IMR-90 (cell line): Measurements from ENCODE around the gene VPS37C. TPM values are rescaled to one million over a fixed set of nuclear protein-coding genes. Genes with fewer than 3 reads are reported as not detected.

Experiments used
- ATAC-seq: fragments of 200-7000 bp; cut with Tn5 transposase; 2 replicates; pipeline ENCODE4 v1.9.1; 2020; ENCODE audit warnings: low read depth, mild to moderate bottlenecking, moderate library complexity
- BruUV-seq: library from RNA; stranded (reverse); fragments of 400-500 nt; replicated peaks from 2 replicates; lab custom pipeline; 2021; lab: Mats Ljungman, UMichigan
- CTCF ChIA-PET: fragments of 300-600 bp; formaldehyde crosslinking; extraction: SDS; loops from one replicate; lab custom pipeline; 2021; ENCODE audit warnings: antibody characterized with exemption; lab: Yijun Ruan, JAX
- POLR2A ChIA-PET: fragments of 300-600 bp; sonication (Branson Sonifier 250); formaldehyde crosslinking; loops from one replicate; lab custom pipeline; 2022; ENCODE audit warnings: antibody characterized with exemption; ENCODE audit not compliant: unreplicated experiment; lab: Charles Lee
- DNase-seq: peaks from one replicate; pipeline ENCODE4 v3.0.0; 2013
- H2AFZ ChIP-seq: replicated peaks from 2 replicates; pipeline ENCODE3; 2013; ENCODE audit warnings: low read length, mild to moderate bottlenecking; ENCODE audit not compliant: poor library complexity
- H2AK5ac ChIP-seq: 2 replicates; pipeline ENCODE4 v1.6.1; 2013; ENCODE audit warnings: low read depth, low read length, inconsistent platforms
- H2AK9ac ChIP-seq: replicated peaks from 2 replicates; pipeline ENCODE3; 2013; ENCODE audit warnings: mild to moderate bottlenecking, low read depth, low read length, moderate library complexity; ENCODE audit not compliant: poor library complexity
- H2BK120ac ChIP-seq: 2 replicates; pipeline ENCODE4 v1.6.1; 2013; ENCODE audit warnings: low read depth, low read length, inconsistent platforms
- H2BK15ac ChIP-seq: 3 replicates; pipeline ENCODE4 v1.6.1; 2013; ENCODE audit warnings: low read depth, low read length, inconsistent platforms
- H2BK20ac ChIP-seq: 2 replicates; pipeline ENCODE4 v1.6.1; 2013; ENCODE audit warnings: low read depth, mild to moderate bottlenecking, inconsistent platforms, low read length, moderate library complexity
- H2BK5ac ChIP-seq: 2 replicates; pipeline ENCODE4 v1.6.1; 2013; ENCODE audit warnings: mild to moderate bottlenecking, low read depth, low read length, inconsistent platforms; ENCODE audit not compliant: poor library complexity, severe bottlenecking
- H3K14ac ChIP-seq: replicated peaks from 2 replicates; pipeline ENCODE4 v1.6.1; 2013; ENCODE audit warnings: low read depth, low read length, inconsistent platforms
- H3K18ac ChIP-seq: 2 replicates; pipeline ENCODE4 v1.6.1; 2013; ENCODE audit warnings: low read depth, low read length, control low read depth
- H3K23ac ChIP-seq: 2 replicates; pipeline ENCODE4 v1.6.1; 2013; ENCODE audit warnings: low read depth, low read length, inconsistent platforms
- H3K27ac ChIP-seq: 2 replicates; pipeline ENCODE4 v1.5.1; 2013; ENCODE audit warnings: mild to moderate bottlenecking, control low read depth, low read length; ENCODE audit not compliant: insufficient read depth
- H3K27me3 ChIP-seq: 2 replicates; pipeline ENCODE4 v1.6.1; 2013; ENCODE audit warnings: low read length; ENCODE audit not compliant: control insufficient read depth, insufficient read depth
- H3K36me3 ChIP-seq: 2 replicates; pipeline ENCODE4 v1.6.1; 2013; ENCODE audit warnings: low read length, mixed read lengths; ENCODE audit not compliant: control insufficient read depth, insufficient read depth
- H3K4ac ChIP-seq: 2 replicates; pipeline ENCODE4 v1.6.1; 2013; ENCODE audit warnings: low read depth, low read length, inconsistent platforms
- H3K4me1 ChIP-seq: 2 replicates; pipeline ENCODE4 v1.6.1; 2013; ENCODE audit warnings: low read length, mixed read lengths; ENCODE audit not compliant: control insufficient read depth, insufficient read depth
- H3K4me2 ChIP-seq: 2 replicates; pipeline ENCODE4 v1.6.1; 2013; ENCODE audit warnings: low read depth, mild to moderate bottlenecking, control low read depth, low read length, moderate library complexity
- H3K4me3 ChIP-seq: 2 replicates; pipeline ENCODE4 v1.5.1; 2013; ENCODE audit warnings: low read depth, mild to moderate bottlenecking, control low read depth, low read length, moderate library complexity; ENCODE audit not compliant: insufficient read depth
- H3K56ac ChIP-seq: 2 replicates; pipeline ENCODE4 v1.6.1; 2013; ENCODE audit warnings: low read length, inconsistent platforms; ENCODE audit not compliant: insufficient read depth; ENCODE audit errors: extremely low read depth
- H3K79me1 ChIP-seq, 2 experiments: 2 replicates each; pipeline ENCODE4 v1.6.1; 2013; ENCODE audit warnings: low read length in 2 of 2, inconsistent platforms in 1 of 2, low read depth in 1 of 2
- H3K9ac ChIP-seq: 2 replicates; pipeline ENCODE4 v1.6.1; 2013; ENCODE audit warnings: low read depth, low read length, control low read depth
- H3K9me1 ChIP-seq: 2 replicates; pipeline ENCODE4 v1.6.1; 2013; ENCODE audit warnings: low read length, inconsistent platforms; ENCODE audit not compliant: insufficient read depth
- H3K9me3 ChIP-seq: 2 replicates; pipeline ENCODE4 v1.6.1; 2013; ENCODE audit warnings: low read length; ENCODE audit not compliant: control insufficient read depth, insufficient read depth
- H4K20me1 ChIP-seq: 2 replicates; pipeline ENCODE4 v1.6.1; 2013; ENCODE audit warnings: low read length, inconsistent platforms; ENCODE audit not compliant: insufficient read depth
- H4K5ac ChIP-seq: 2 replicates; pipeline ENCODE4 v1.6.1; 2013; ENCODE audit warnings: mild to moderate bottlenecking, low read depth, low read length, control low read depth
- H4K8ac ChIP-seq, 2 experiments: 2 replicates each; pipeline ENCODE4 v1.6.1; 2013; ENCODE audit warnings: low read depth in 2 of 2, low read length in 2 of 2, control low read depth in 1 of 2, inconsistent platforms in 1 of 2
- H4K91ac ChIP-seq: 2 replicates; pipeline ENCODE4 v1.6.1; 2013; ENCODE audit warnings: low read depth, low read length, inconsistent platforms; ENCODE audit not compliant: insufficient read depth
- BHLHE40 ChIP-seq: fragments of 150-350 bp; IDR thresholded peaks from 2 replicates; pipeline ENCODE4 v1.6.1; 2016; ENCODE audit warnings: mild to moderate bottlenecking, low read depth, low read length
- CEBPB ChIP-seq: IDR thresholded peaks from 2 replicates; pipeline ENCODE4 v1.6.1; 2012; ENCODE audit warnings: low read depth, low read length, improper control_type of control experiment
- CHD1 ChIP-seq: IDR thresholded peaks from 2 replicates; pipeline ENCODE4 v1.6.1; 2012; ENCODE audit warnings: low read depth, low read length, improper control_type of control experiment
- FOS ChIP-seq: fragments of 150-350 bp; IDR thresholded peaks from 2 replicates; pipeline ENCODE4 v1.6.1; 2016; ENCODE audit warnings: low read depth, low read length
- MAFK ChIP-seq: IDR thresholded peaks from 2 replicates; pipeline ENCODE4 v1.6.1; 2012; ENCODE audit warnings: low read depth, low read length, improper control_type of control experiment
- MAZ ChIP-seq: IDR thresholded peaks from 2 replicates; pipeline ENCODE4 v1.6.1; 2012; ENCODE audit warnings: low read depth, mild to moderate bottlenecking, low read length, improper control_type of control experiment, moderate library complexity, borderline replicate concordance
- MXI1 ChIP-seq: IDR thresholded peaks from 2 replicates; pipeline ENCODE4 v1.6.1; 2012; ENCODE audit warnings: low read depth, mild to moderate bottlenecking, low read length, moderate library complexity, borderline replicate concordance
- NFE2L2 ChIP-seq: fragments of 150-350 bp; IDR thresholded peaks from 2 replicates; pipeline ENCODE4 v1.6.1; 2016; ENCODE audit warnings: low read depth, mild to moderate bottlenecking, low read length
- POLR2A ChIP-seq: IDR thresholded peaks from 2 replicates; pipeline ENCODE4 v1.6.1; 2012; ENCODE audit warnings: mild to moderate bottlenecking, low read depth, low read length
- RAD21 ChIP-seq: IDR thresholded peaks from 2 replicates; pipeline ENCODE4 v1.6.1; 2012; ENCODE audit warnings: low read length, improper control_type of control experiment
- RCOR1 ChIP-seq: IDR thresholded peaks from 2 replicates; pipeline ENCODE4 v1.6.1; 2012; ENCODE audit warnings: mild to moderate bottlenecking, low read length, improper control_type of control experiment; ENCODE audit not compliant: insufficient replicate concordance
- RFX5 ChIP-seq: IDR thresholded peaks from 2 replicates; pipeline ENCODE4 v1.8.0; 2012; ENCODE audit warnings: low read depth, mild to moderate bottlenecking, low read length, moderate library complexity
- SMC3 ChIP-seq: fragments of 150-350 bp; IDR thresholded peaks from 2 replicates; pipeline ENCODE4 v1.6.1; 2016; ENCODE audit warnings: low read depth, mild to moderate bottlenecking, antibody characterized with exemption, low read length, moderate library complexity
- WGBS, 2 experiments: methylation state at CpG; one replicate each; pipeline versions ENCODE4 v1.1.5 to v1.1.7; 2013; ENCODE audit warnings: missing lambda C conversion rate in 2 of 2; ENCODE audit not compliant: insufficient read length in 1 of 2; ENCODE audit errors: extremely low coverage in 2 of 2; 5-methylcytosine and 5-hydroxymethylcytosine counted together
- dilution Hi-C: fragments of 300-500 bp; cut with HindIII; formaldehyde crosslinking; loops from one replicate; pipeline ENCODE4 v1.14.3; 2018; ENCODE audit warnings: low sequenced_read_pairs; ENCODE audit not compliant: unreplicated experiment
- in situ Hi-C: fragments of 300-500 bp; cut with MboI; formaldehyde crosslinking; loops from 3 replicates; pipeline ENCODE4 v1.14.3; 2019; ENCODE audit warnings: low sequenced_read_pairs, inconsistent platforms, mixed read lengths
- intact Hi-C: fragments of 100-400 bp; cut with micrococcal nuclease; formaldehyde crosslinking; loops from 2 replicates; pipeline ENCODE4 v1.10.0; 2022
- polyA plus RNA-seq, 3 experiments: library from polyadenylated mRNA; depleted of rRNA; stranded (reverse); fragments of >200 nt; gene quantifications; 2 replicates each; pipeline ENCODE4 v1.2.3, GENCODE V29; 2012; ENCODE audit warnings: low replicate concordance in 1 of 3
- total RNA-seq: library from RNA; depleted of rRNA; stranded (reverse); fragments of >200 nt; gene quantifications from 2 replicates; pipeline ENCODE4 v1.2.3, GENCODE V29; 2012
- TF ChIP-seq, protein P1 (sequence below): fragments of 150-350 bp; IDR thresholded peaks from 2 replicates; pipeline ENCODE4 v1.6.1; 2017; ENCODE audit warnings: mild to moderate bottlenecking, antibody characterized with exemption, low read length, low read depth
- TF ChIP-seq, protein P2 (sequence below): fragments of 150-350 bp; IDR thresholded peaks from 2 replicates; pipeline ENCODE4 v1.6.1; 2016; ENCODE audit warnings: low read depth, mild to moderate bottlenecking, low read length, moderate library complexity, borderline replicate concordance
- TF ChIP-seq, protein P3 (sequence below): conservative IDR thresholded peaks from 2 replicates; pipeline ENCODE4 v1.5.1; 2012; ENCODE audit warnings: mild to moderate bottlenecking, low read depth, low read length, improper control_type of control experiment

The VPS37C gene
- total and polyA plus RNA-seq, 2 of the 4 experiments (the other 2 are of a cell fraction), result 3.2 to 13.2 TPM

- CTCF ChIA-PET, result no interaction called here
- in situ Hi-C loops, result no loop called here
Observed at GRCh38 chr11:61114913-61115312, 46.3 kb downstream of the VPS37C start.

More at GRCh38 chr11:61114913-61115312, 46.3 kb downstream of the VPS37C start:
- Histone ChIP-seq H3K14ac (no peak overlapping the region), H3K4me3 (no peak overlapping the region), H4K8ac (no peak overlapping the region), H3K4ac (no peak overlapping the region), H4K5ac (no peak overlapping the region), H3K18ac (no peak overlapping the region), H2AK9ac (no peak overlapping the region), H2BK15ac (no peak overlapping the region), H3K56ac (no peak overlapping the region), H2AK5ac (no peak overlapping the region), H3K27ac (no peak overlapping the region), H3K9ac (no peak overlapping the region), H2BK120ac (no peak overlapping the region), H3K27me3 (peaks cover 44% of the 10 kb centered on the region), H2BK20ac (no peak overlapping the region), H4K20me1 (no peaks in the 10 kb centered on the region), H2BK5ac (no peak overlapping the region), H3K9me3 (no peaks in the 10 kb centered on the region), H3K79me1 (no peaks in the 10 kb centered on the region), H3K4me1 (no peaks in the 10 kb centered on the region), H3K36me3 (no peaks in the 10 kb centered on the region), H3K9me1 (no peaks in the 10 kb centered on the region), H3K23ac (no peak overlapping the region), H2AFZ (no peak overlapping the region), H3K4me2 (no peak overlapping the region), H4K91ac (no peak overlapping the region)
- dilution Hi-C loops (no loop called here), intact Hi-C loops (no loop called here)
- WGBS, 2 experiments, result 82% methylated on average over 2 of the region's 8 CpGs; no CpG with 5 or more reads in 1 of the 2 experiments
- POLR2A ChIA-PET, result no interaction called here
- ATAC-seq (no peak), DNase-seq (no peak)
- no TSS peak for BruUV-seq
- TF ChIP-seq MXI1 (no peak), NFE2L2 (no peak), RCOR1 (no peak), RAD21 (no peak), BHLHE40 (no peak), CHD1 (no peak), SMC3 (no peak), CEBPB (no peak), MAFK (no peak), MAZ (no peak), FOS (no peak), RFX5 (no peak), POLR2A (no peak)
- TF ChIP-seq, protein P1, sequence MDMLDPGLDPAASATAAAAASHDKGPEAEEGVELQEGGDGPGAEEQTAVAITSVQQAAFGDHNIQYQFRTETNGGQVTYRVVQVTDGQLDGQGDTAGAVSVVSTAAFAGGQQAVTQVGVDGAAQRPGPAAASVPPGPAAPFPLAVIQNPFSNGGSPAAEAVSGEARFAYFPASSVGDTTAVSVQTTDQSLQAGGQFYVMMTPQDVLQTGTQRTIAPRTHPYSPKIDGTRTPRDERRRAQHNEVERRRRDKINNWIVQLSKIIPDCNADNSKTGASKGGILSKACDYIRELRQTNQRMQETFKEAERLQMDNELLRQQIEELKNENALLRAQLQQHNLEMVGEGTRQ, result no peak
- TF ChIP-seq, protein P2, sequence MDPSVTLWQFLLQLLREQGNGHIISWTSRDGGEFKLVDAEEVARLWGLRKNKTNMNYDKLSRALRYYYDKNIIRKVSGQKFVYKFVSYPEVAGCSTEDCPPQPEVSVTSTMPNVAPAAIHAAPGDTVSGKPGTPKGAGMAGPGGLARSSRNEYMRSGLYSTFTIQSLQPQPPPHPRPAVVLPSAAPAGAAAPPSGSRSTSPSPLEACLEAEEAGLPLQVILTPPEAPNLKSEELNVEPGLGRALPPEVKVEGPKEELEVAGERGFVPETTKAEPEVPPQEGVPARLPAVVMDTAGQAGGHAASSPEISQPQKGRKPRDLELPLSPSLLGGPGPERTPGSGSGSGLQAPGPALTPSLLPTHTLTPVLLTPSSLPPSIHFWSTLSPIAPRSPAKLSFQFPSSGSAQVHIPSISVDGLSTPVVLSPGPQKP, result no peak
- TF ChIP-seq, protein P3, sequence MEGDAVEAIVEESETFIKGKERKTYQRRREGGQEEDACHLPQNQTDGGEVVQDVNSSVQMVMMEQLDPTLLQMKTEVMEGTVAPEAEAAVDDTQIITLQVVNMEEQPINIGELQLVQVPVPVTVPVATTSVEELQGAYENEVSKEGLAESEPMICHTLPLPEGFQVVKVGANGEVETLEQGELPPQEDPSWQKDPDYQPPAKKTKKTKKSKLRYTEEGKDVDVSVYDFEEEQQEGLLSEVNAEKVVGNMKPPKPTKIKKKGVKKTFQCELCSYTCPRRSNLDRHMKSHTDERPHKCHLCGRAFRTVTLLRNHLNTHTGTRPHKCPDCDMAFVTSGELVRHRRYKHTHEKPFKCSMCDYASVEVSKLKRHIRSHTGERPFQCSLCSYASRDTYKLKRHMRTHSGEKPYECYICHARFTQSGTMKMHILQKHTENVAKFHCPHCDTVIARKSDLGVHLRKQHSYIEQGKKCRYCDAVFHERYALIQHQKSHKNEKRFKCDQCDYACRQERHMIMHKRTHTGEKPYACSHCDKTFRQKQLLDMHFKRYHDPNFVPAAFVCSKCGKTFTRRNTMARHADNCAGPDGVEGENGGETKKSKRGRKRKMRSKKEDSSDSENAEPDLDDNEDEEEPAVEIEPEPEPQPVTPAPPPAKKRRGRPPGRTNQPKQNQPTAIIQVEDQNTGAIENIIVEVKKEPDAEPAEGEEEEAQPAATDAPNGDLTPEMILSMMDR, result no peak
